Epithelial cell of proximal tubule (primary cell): ENCODE results near the gene HTR3A. TPM values are rescaled to one million over a fixed set of nuclear protein-coding genes. Genes with fewer than 3 reads are reported as not detected.

Source experiments
- DNase-seq: peaks from one replicate; pipeline ENCODE4 v3.0.0-alpha.2; 2011; ENCODE audit warnings: low read depth
- H3K4me3 ChIP-seq: 2 replicates; pipeline ENCODE4 v1.5.1; 2011; ENCODE audit warnings: low read depth, mild to moderate bottlenecking, low read length
- total RNA-seq: library from RNA; depleted of rRNA; stranded (reverse); fragments of >200 nt; gene quantifications from 2 replicates; pipeline ENCODE4 v1.2.3, GENCODE V29; 2015
- TF ChIP-seq, protein P1 (sequence below): conservative IDR thresholded peaks from 2 replicates; pipeline ENCODE4 v1.5.1; 2012; ENCODE audit warnings: low read depth, mild to moderate bottlenecking, low read length

HTR3A gene
- total RNA-seq, 1 donor from 2014 or later, result 0.17 TPM

DNA sequence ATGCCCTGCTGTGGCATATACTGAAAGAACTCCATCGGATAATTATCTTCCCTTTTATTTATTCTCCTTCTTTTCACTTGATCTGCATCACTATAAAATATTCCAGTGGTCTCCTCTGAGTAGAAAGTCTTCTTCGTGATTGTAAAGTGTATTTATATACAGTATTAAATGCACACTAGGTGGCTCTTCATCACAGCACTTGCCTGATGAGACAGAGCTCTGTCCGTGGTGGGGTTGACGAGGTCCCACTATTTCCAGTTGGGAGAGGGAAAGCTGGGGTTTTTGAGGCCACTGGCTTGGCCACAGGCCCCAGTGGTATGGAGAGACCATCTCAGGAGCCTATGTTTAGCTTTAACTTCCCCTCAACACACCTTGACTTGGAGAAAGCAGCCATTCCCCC, 53.0 kb downstream of the HTR3A start:
- no peak overlapping the region for H3K4me3 ChIP-seq
- TF ChIP-seq, protein P1, sequence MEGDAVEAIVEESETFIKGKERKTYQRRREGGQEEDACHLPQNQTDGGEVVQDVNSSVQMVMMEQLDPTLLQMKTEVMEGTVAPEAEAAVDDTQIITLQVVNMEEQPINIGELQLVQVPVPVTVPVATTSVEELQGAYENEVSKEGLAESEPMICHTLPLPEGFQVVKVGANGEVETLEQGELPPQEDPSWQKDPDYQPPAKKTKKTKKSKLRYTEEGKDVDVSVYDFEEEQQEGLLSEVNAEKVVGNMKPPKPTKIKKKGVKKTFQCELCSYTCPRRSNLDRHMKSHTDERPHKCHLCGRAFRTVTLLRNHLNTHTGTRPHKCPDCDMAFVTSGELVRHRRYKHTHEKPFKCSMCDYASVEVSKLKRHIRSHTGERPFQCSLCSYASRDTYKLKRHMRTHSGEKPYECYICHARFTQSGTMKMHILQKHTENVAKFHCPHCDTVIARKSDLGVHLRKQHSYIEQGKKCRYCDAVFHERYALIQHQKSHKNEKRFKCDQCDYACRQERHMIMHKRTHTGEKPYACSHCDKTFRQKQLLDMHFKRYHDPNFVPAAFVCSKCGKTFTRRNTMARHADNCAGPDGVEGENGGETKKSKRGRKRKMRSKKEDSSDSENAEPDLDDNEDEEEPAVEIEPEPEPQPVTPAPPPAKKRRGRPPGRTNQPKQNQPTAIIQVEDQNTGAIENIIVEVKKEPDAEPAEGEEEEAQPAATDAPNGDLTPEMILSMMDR, result peak; percentile 31
- no peak for DNase-seq

DNA sequence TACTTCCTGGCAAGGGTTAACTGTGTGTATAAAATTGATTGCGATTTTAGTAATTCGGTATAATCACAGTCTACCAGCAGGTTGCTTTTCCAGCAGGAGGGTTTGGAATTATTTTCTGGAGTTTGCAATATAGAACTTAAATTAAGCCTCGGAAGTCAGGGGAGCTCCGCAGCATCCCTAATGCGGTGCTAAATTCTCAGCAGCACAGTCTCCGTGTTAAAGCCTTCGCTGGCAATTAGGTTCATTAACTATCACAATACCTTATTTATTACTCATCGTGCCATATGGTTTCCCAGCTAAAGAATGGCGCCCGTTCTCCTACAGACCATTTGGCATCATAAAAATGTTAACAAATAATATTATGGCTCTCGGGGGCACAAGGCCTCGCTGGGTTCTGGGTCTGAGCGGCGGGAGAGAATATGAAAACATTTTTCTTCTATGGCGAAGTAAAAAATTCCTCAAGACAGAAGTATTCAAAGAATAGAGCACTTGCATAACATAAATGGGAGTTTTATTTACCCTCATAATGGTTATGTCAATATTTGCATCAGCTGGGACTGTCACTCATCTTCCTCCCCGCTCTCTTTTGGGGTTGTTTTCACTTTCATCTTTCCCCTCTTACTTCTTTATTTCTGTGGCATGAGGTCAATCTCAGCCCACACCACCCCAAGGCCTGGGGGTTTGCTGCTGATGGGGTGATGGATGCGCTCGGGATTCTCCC, 56.5 kb downstream of the HTR3A start:
- TF ChIP-seq, protein P1, result no peak
- DNase-seq, result no peak
- H3K4me3 ChIP-seq, result no peak overlapping the region

DNA sequence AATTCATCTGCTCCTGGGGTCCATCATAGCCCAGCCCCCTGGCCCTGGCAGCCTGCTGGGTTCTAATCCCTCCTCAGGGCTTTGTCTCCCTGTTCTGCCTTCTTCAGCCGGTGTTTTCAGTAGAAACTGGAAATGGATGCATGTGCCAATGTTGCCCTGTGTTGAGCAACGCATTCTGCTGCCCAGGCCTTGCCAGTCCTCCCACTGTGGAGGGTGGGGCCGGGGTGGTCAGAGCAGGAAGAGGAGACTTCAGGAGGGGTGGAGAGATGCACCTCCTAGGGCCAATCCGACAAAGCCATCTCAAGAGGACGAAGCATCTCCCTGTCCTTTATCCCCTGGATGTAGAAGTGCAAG, 57.0 kb downstream of the HTR3A start:
- no peak overlapping the region for H3K4me3 ChIP-seq
- TF ChIP-seq, protein P1, result no peak
- no peak for DNase-seq

DNA sequence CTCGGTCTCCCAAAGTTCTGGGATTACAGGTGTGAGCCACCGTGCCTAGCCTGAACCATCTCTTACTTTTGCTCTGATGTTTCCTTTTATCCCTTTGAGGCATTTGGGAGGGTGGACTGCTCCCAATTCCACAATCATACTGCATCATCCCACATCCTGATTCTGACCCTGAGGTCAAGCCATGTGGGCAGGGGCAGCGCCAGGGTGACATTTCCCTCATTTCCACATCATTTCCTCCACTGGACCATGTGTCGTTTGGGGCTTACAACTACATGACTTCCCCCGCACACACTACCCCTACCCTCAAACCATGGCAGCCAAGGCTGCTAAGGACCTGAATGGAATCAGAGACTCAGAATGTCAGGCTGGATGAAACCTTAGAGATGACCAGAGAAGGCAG, 58.2 kb downstream of the HTR3A start:
- no peak overlapping the region for H3K4me3 ChIP-seq
- TF ChIP-seq, protein P1, result no peak
- no peak for DNase-seq

DNA sequence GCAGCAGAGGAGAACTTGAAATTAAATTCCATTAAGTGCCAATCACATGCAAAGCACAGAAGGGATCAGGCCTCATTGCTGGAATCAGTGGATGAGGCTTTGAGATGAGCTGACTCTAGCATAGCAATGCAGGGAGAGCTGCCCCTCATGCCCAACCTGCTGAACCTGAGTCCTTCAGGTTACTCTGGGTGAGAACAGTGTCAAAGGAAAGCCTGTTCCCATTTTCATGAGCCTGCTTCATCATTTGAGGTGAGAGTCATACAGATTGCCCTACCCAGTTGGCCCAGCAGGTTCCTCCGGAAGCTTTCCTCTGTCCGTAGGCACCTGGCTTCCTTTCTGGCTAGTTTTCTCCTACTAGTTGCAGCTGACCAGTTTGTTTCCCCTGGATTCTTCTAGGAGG, 58.7 kb downstream of the HTR3A start:
- no peak overlapping the region for H3K4me3 ChIP-seq
- DNase-seq, result no peak
- TF ChIP-seq, protein P1, result no peak

DNA sequence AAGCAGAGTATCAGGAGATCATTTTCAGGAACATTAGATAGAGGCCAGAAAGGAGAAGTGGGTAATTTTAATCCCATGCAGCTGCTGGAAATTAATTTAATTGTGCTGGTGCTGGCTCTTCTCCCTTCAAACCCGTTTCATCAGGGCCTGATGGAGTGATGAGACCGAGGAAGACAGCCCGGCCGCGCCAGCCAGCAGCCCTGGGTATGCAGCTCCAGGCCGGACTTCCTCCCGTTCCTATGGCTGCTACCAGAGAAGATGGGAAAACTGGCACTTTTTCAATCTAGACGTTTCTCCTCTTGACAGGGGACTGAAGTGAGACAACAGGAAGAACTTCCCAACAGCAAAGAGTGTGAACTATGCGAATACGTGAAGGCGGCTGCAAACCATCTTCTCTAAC, 60.0 kb downstream of the HTR3A start:
- no peak overlapping the region for H3K4me3 ChIP-seq
- TF ChIP-seq, protein P1, result no peak
- DNase-seq, result no peak

DNA sequence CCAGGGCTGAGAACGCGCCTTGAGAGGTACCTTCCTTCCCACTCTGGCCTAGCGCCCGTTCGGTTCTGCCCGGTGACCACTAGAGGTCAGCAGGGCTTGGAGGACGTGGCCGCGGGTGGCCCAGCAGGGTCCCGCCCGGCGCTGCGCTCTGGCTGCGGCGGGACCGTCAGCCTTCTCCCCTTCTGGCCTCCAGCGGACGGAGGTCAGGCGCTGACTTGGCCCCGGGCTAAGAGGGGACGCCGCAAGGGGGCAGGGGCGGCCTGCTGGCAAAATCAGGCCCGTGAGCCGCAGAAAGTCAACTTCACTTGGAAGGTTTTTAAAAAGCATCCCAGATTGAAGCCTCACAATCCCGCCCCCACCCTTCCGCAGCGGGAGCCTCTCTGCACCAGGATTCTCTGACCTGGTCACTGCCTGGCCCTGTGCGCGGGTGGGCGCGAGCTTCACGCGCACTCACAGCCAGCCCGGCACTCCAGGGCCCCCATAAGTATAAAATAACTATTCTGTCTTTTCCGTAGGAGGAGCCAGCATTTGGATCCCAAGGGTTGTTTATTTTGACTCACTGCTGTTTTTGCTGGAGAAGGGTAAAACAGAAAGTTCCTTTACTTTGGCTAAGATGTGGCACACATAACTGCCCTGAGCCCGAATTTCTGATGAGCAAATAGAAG, 61.4 kb downstream of the HTR3A start:
- H3K4me3 ChIP-seq, result peak overlapping the region; percentile 48
- DNase-seq, result no peak
- TF ChIP-seq, protein P1, result peak; percentile 88
